Fibroblast of lung (primary cell): ENCODE results near the gene CEP131. TPM values are rescaled to one million over a fixed set of nuclear protein-coding genes. Genes with fewer than 3 reads are reported as not detected.

Experiments used
- DNase-seq, 2 donors: peaks; one replicate each; pipeline versions ENCODE4 v3.0.0 to v3.0.0-alpha.2; 2010; ENCODE audit warnings: low read depth in 2 of 2
- H2AFZ ChIP-seq: 2 replicates; pipeline ENCODE4 v1.5.1; 2012; ENCODE audit warnings: low read length, control low read depth, inconsistent platforms
- H3K27ac ChIP-seq: 2 replicates; pipeline ENCODE4 v1.5.1; 2011; ENCODE audit warnings: low read length, control low read depth; ENCODE audit not compliant: insufficient read depth
- H3K27me3 ChIP-seq: 2 replicates; pipeline ENCODE4 v1.5.1; 2011; ENCODE audit warnings: mild to moderate bottlenecking, low read length; ENCODE audit not compliant: control insufficient read depth, insufficient read depth
- H3K36me3 ChIP-seq: 2 replicates; pipeline ENCODE4 v1.5.1; 2011; ENCODE audit warnings: low read length; ENCODE audit not compliant: control insufficient read depth, insufficient read depth
- H3K4me1 ChIP-seq: 2 replicates; pipeline ENCODE4 v1.5.1; 2011; ENCODE audit warnings: low read length; ENCODE audit not compliant: control insufficient read depth, insufficient read depth; ENCODE audit errors: extremely low read depth
- H3K4me2 ChIP-seq: 2 replicates; pipeline ENCODE4 v1.5.1; 2011; ENCODE audit warnings: low read length, control low read depth; ENCODE audit not compliant: insufficient read depth; ENCODE audit errors: extremely low read depth
- H3K4me3 ChIP-seq, 4 experiments: fragments of 200-600 bp in 1 of 4; sonication (generic) in 1 of 4; replicated peaks in 1 of 4; 2 replicates each; pipeline ENCODE4 v1.5.1; 2011 to 2016; ENCODE audit warnings: low read length in 4 of 4, low read depth in 3 of 4, mild to moderate bottlenecking in 3 of 4, control low read depth in 2 of 4, inconsistent platforms in 1 of 4, mixed read lengths in 1 of 4; ENCODE audit not compliant: insufficient read depth in 1 of 4; ENCODE audit errors: control extremely low read depth in 1 of 4
- H3K79me2 ChIP-seq: 2 replicates; pipeline ENCODE4 v1.5.1; 2012; ENCODE audit warnings: mild to moderate bottlenecking, low read length, inconsistent platforms; ENCODE audit not compliant: control insufficient read depth, insufficient read depth
- H3K9ac ChIP-seq: 2 replicates; pipeline ENCODE4 v1.5.1; 2011; ENCODE audit warnings: mild to moderate bottlenecking, low read length, control low read depth; ENCODE audit not compliant: insufficient read depth
- H3K9me3 ChIP-seq: 2 replicates; pipeline ENCODE4 v1.5.1; 2012; ENCODE audit warnings: low read depth, low read length; ENCODE audit not compliant: control insufficient read depth, insufficient read depth
- H4K20me1 ChIP-seq: 2 replicates; pipeline ENCODE4 v1.5.1; 2011; ENCODE audit warnings: low read length; ENCODE audit not compliant: control insufficient read depth, insufficient read depth; ENCODE audit errors: extremely low read depth
- EZH2 ChIP-seq: IDR thresholded peaks from 2 replicates; pipeline ENCODE4 v1.5.1; 2012; ENCODE audit warnings: low read length, control low read depth, mild to moderate bottlenecking; ENCODE audit errors: missing control alignments
- polyA plus RNA-seq, 2 donors: library from polyadenylated mRNA; depleted of rRNA in 1 of 2; stranded (reverse) in 1 of 2; unstranded in 1 of 2; fragments of >200 nt; gene quantifications; 2 replicates each; pipeline ENCODE4 v1.2.1, GENCODE V29; 2011 to 2012; ENCODE audit warnings: missing spikeins in 1 of 2
- total RNA-seq: library from RNA; depleted of rRNA; stranded (reverse); fragments of >200 nt; gene quantifications from 2 replicates; pipeline ENCODE4 v1.2.1, GENCODE V29; 2014
- TF ChIP-seq, protein P1 (sequence below), 2 donors: IDR thresholded peaks in 1 of 2; conservative IDR thresholded peaks in 1 of 2; 1 replicate in 1 of 2; 2 replicates in 1 of 2; pipeline ENCODE4 v1.5.1; 2011 to 2012; ENCODE audit warnings: low read length in 2 of 2, control low read depth in 1 of 2, inconsistent platforms in 1 of 2, low read depth in 1 of 2, mild to moderate bottlenecking in 1 of 2

CEP131 gene
- total and polyA plus RNA-seq, 2 donors (not counting 1 experiment from before 2014, with no cell fraction given): 2.0 to 7.4 TPM

DNA sequence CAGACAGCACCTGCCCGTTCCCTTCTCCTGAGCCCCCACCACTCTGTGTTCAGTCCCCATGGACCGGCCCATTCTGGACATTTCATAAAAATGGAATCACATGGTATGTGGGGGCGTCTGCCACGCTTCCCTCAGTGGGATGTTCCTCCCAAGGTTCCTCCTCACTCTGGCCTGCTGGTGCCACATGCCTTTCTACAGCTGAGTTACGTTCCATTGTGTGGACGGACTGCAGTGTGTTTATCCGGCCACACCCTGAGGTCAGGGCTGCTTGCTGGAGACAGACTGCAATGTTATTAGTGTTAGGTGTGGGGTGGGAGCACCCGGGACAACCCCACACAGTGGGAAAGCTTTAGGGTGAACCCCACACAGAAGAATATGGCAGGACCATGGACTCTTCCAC, 50.8 kb downstream of the CEP131 start:
- peak in 1 of 2 donors; percentile 25 for DNase-seq
- H3K36me3 ChIP-seq: no peaks in the 10 kb centered on the region
- H2AFZ ChIP-seq: no peak overlapping the region
- H3K4me1 ChIP-seq: no peaks in the 10 kb centered on the region
- no peak overlapping the region for H3K27ac ChIP-seq
- H4K20me1 ChIP-seq: no peaks in the 10 kb centered on the region
- H3K4me3 ChIP-seq: no peak overlapping the region
- TF ChIP-seq EZH2: no peak
- TF ChIP-seq, protein P1, sequence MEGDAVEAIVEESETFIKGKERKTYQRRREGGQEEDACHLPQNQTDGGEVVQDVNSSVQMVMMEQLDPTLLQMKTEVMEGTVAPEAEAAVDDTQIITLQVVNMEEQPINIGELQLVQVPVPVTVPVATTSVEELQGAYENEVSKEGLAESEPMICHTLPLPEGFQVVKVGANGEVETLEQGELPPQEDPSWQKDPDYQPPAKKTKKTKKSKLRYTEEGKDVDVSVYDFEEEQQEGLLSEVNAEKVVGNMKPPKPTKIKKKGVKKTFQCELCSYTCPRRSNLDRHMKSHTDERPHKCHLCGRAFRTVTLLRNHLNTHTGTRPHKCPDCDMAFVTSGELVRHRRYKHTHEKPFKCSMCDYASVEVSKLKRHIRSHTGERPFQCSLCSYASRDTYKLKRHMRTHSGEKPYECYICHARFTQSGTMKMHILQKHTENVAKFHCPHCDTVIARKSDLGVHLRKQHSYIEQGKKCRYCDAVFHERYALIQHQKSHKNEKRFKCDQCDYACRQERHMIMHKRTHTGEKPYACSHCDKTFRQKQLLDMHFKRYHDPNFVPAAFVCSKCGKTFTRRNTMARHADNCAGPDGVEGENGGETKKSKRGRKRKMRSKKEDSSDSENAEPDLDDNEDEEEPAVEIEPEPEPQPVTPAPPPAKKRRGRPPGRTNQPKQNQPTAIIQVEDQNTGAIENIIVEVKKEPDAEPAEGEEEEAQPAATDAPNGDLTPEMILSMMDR (conservative IDR thresholded peaks at IDR 0.05 in 1 of 2, IDR thresholded peaks at IDR 0.05 in 1 of 2; ENCODE audit: low read depth in 1 of 2, low read length in 2 of 2): no peak
- peaks cover 4% of the 10 kb centered on the region for H3K27me3 ChIP-seq
- no peaks in the 10 kb centered on the region for H3K9me3 ChIP-seq
- H3K4me2 ChIP-seq: no peak overlapping the region
- H3K9ac ChIP-seq: no peak overlapping the region
- H3K79me2 ChIP-seq: no peaks in the 10 kb centered on the region

DNA sequence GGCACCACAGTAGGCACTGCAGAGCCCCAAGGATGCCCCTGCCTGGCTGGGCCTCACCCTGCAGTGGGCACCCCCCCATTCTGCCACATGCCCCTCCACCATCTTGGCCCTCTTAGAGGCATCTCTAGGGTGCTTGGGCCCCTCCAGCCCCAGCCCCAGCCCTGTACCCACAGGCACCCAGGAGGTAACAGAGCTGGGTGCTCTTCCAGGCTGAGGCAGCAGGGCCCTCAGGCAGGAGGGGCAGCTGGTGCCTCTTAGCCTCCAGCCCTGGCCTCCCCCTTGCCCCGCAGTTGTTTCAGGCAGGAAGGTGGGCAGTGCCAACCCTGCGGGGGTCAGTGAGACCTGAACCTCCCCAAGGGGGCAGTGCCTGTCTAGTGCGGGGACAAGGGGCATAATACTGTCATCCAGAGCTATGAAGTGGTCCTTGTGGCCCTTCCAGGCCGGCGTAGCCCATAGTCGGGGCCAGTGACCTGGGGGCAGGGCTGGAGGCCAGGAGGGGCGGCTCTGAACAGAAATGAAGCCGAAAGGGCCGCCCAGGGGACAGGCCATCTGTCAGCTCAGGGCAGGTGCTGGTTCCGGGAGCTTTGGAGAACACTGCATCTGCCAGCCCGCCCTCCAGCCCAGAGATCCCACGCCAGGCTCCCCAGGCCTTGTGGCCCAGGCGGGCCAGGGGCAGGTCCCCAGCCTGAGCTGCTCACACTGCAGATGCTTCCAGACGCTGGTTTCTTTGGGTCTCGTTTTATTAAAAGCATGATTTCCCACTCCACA, 51.9 kb downstream of the CEP131 start:
- TF ChIP-seq EZH2: no peak
- TF ChIP-seq, protein P1 (conservative IDR thresholded peaks at IDR 0.05 in 1 of 2, IDR thresholded peaks at IDR 0.05 in 1 of 2; ENCODE audit: low read depth in 1 of 2, low read length in 2 of 2): no peak
- Histone ChIP-seq H3K4me2 (no peak overlapping the region), H3K27me3 (peaks cover 5% of the 10 kb centered on the region), H3K36me3 (no peaks in the 10 kb centered on the region), H3K9ac (no peak overlapping the region), H2AFZ (no peak overlapping the region), H3K4me1 (no peaks in the 10 kb centered on the region), H3K79me2 (no peaks in the 10 kb centered on the region), H3K27ac (no peak overlapping the region), H4K20me1 (no peaks in the 10 kb centered on the region), H3K4me3 (no peak overlapping the region), H3K9me3 (no peaks in the 10 kb centered on the region)
- DNase-seq: no peak

- no peak for DNase-seq
- no peak overlapping the region for H2AFZ ChIP-seq
- no peak overlapping the region for H3K9ac ChIP-seq
- H3K79me2 ChIP-seq: no peaks in the 10 kb centered on the region
- H3K27me3 ChIP-seq: peaks cover 14% of the 10 kb centered on the region
- no peaks in the 10 kb centered on the region for H3K9me3 ChIP-seq
- H3K27ac ChIP-seq: no peak overlapping the region
- no peak overlapping the region for H3K4me3 ChIP-seq
- no peaks in the 10 kb centered on the region for H3K36me3 ChIP-seq
- no peaks in the 10 kb centered on the region for H3K4me1 ChIP-seq
- no peak for TF ChIP-seq EZH2
- TF ChIP-seq, protein P1 (conservative IDR thresholded peaks at IDR 0.05 in 1 of 2, IDR thresholded peaks at IDR 0.05 in 1 of 2; ENCODE audit: low read depth in 1 of 2, low read length in 2 of 2): no peak
- no peak overlapping the region for H3K4me2 ChIP-seq
- H4K20me1 ChIP-seq: no peaks in the 10 kb centered on the region
Observed at GRCh38 chr17:81169870-81170309, 52.9 kb downstream of the CEP131 start.
